Parathyroid adenoma (tissue), 2 donors: ENCODE results near the gene NDUFA8.

Source experiments
- H2AFZ ChIP-seq: fragments of 300-600 bp; sonication (generic); one replicate; pipeline ENCODE4 v1.7.0; 2017; ENCODE audit warnings: antibody characterized with exemption, mild to moderate bottlenecking
- H3K27ac ChIP-seq: fragments of 300-600 bp; sonication (generic); one replicate; pipeline ENCODE4 v1.7.0; 2017
- H3K27me3 ChIP-seq: fragments of 300-600 bp; sonication (generic); one replicate; pipeline ENCODE4 v1.7.0; 2017; ENCODE audit warnings: low read length; ENCODE audit not compliant: control insufficient read depth, insufficient read depth
- H3K36me3 ChIP-seq: fragments of 300-600 bp; sonication (generic); one replicate; pipeline ENCODE4 v1.7.0; 2017; ENCODE audit warnings: low read length; ENCODE audit not compliant: control insufficient read depth, insufficient read depth
- H3K4me1 ChIP-seq: fragments of 300-600 bp; sonication (generic); one replicate; pipeline ENCODE4 v1.7.0; 2017; ENCODE audit warnings: control low read depth
- H3K4me2 ChIP-seq: fragments of 300-600 bp; sonication (generic); one replicate; pipeline ENCODE4 v1.7.0; 2017; ENCODE audit warnings: low read length
- H3K4me3 ChIP-seq: fragments of 300-600 bp; sonication (generic); one replicate; pipeline ENCODE4 v1.7.0; 2017; ENCODE audit warnings: low read depth, low read length
- H3K79me2 ChIP-seq: fragments of 300-600 bp; sonication (generic); one replicate; pipeline ENCODE4 v1.7.0; 2017; ENCODE audit warnings: control low read depth
- H3K9ac ChIP-seq: fragments of 300-600 bp; sonication (generic); one replicate; pipeline ENCODE4 v1.7.0; 2017; ENCODE audit warnings: mild to moderate bottlenecking
- H3K9me3 ChIP-seq: fragments of 300-600 bp; sonication (generic); one replicate; pipeline ENCODE4 v1.7.0; 2017; ENCODE audit warnings: low read length; ENCODE audit not compliant: control insufficient read depth
- CTCF ChIP-seq: fragments of 300-600 bp; sonication (generic); IDR thresholded peaks from one replicate; pipeline ENCODE4 v1.7.0; 2017; ENCODE audit warnings: antibody characterized with exemption, mild to moderate bottlenecking
- donor health status: primary hyperparathyroidism.

The NDUFA8 gene

GRCh38 chr9:122192261-122192875, 32.8 kb upstream of the NDUFA8 start:
- Histone ChIP-seq H3K27ac (no peak overlapping the region), H3K27me3 (no peaks in the 10 kb centered on the region), H3K4me2 (no peak overlapping the region), H3K4me1 (no peaks in the 10 kb centered on the region), H2AFZ (no peak overlapping the region), H3K4me3 (no peak overlapping the region), H3K79me2 (no peaks in the 10 kb centered on the region), H3K9ac (no peak overlapping the region), H3K9me3 (no peaks in the 10 kb centered on the region), H3K36me3 (no peaks in the 10 kb centered on the region)
- no peak for TF ChIP-seq CTCF

- Histone ChIP-seq H3K4me3 (no peak overlapping the region), H3K36me3 (no peaks in the 10 kb centered on the region), H3K4me1 (no peaks in the 10 kb centered on the region), H3K9ac (no peak overlapping the region), H3K79me2 (no peaks in the 10 kb centered on the region), H3K9me3 (no peaks in the 10 kb centered on the region), H3K27me3 (no peaks in the 10 kb centered on the region), H3K4me2 (no peak overlapping the region), H3K27ac (no peak overlapping the region), H2AFZ (no peak overlapping the region)
- no peak for TF ChIP-seq CTCF
Observed at GRCh38 chr9:122191584-122191983, 32.0 kb upstream of the NDUFA8 start.

- no peak for TF ChIP-seq CTCF
- no peaks in the 10 kb centered on the region for H3K9me3 ChIP-seq
- no peak overlapping the region for H3K4me2 ChIP-seq
- H3K4me3 ChIP-seq: no peak overlapping the region
- no peak overlapping the region for H3K27ac ChIP-seq
- no peaks in the 10 kb centered on the region for H3K36me3 ChIP-seq
- no peak overlapping the region for H3K9ac ChIP-seq
- H3K79me2 ChIP-seq: no peaks in the 10 kb centered on the region
- H2AFZ ChIP-seq: no peak overlapping the region
- no peaks in the 10 kb centered on the region for H3K4me1 ChIP-seq
- no peaks in the 10 kb centered on the region for H3K27me3 ChIP-seq
Observed at GRCh38 chr9:122190597-122191381, 31.2 kb upstream of the NDUFA8 start.

- Histone ChIP-seq H3K27me3 (no peaks in the 10 kb centered on the region), H3K9me3 (no peaks in the 10 kb centered on the region), H3K36me3 (no peaks in the 10 kb centered on the region), H3K9ac (no peak overlapping the region), H3K4me2 (no peak overlapping the region), H3K4me3 (no peak overlapping the region), H3K27ac (no peak overlapping the region), H3K4me1 (no peaks in the 10 kb centered on the region), H2AFZ (no peak overlapping the region), H3K79me2 (no peaks in the 10 kb centered on the region)
- TF ChIP-seq CTCF: no peak
Observed at GRCh38 chr9:122188369-122188768, 28.8 kb upstream of the NDUFA8 start.
